Right atrium auricular region (tissue), 2 donors: ENCODE results near the gene SMTNL2. TPM values are rescaled to one million over a fixed set of nuclear protein-coding genes. Genes with fewer than 3 reads are reported as not detected.
A peak's percentile ranks its signal among the peaks of the same experiment; 100 is the strongest.

Source experiments
- DNase-seq: peaks from one replicate; pipeline ENCODE4 v3.0.0-alpha.2; 2019; ENCODE audit warnings: low spot score
- H3K27ac ChIP-seq, 2 donors: fragments of 200-600 bp; sonication (generic); 1 replicate in 1 of 2; 2 replicates in 1 of 2; pipeline ENCODE4 v1.5.1; 2016 to 2019
- H3K27me3 ChIP-seq, 2 donors: fragments of 200-600 bp; sonication (generic); one replicate each; pipeline versions ENCODE4 v1.5.1 to v1.6.0; 2017 to 2019
- H3K36me3 ChIP-seq: fragments of 200-600 bp; sonication (generic); one replicate; pipeline ENCODE4 v1.5.1; 2016
- H3K4me1 ChIP-seq, 2 donors: fragments of 200-600 bp; sonication (generic); one replicate each; pipeline versions ENCODE4 v1.5.1 to v1.6.0; 2017 to 2019
- H3K4me3 ChIP-seq, 2 donors: fragments of 200-600 bp; sonication (generic); 1 replicate in 1 of 2; 2 replicates in 1 of 2; pipeline ENCODE4 v1.5.1; 2017 to 2019; ENCODE audit warnings: mild to moderate bottlenecking in 1 of 2, moderate library complexity in 1 of 2
- H3K9me3 ChIP-seq, 2 donors: fragments of 200-600 bp; sonication (generic); one replicate each; pipeline ENCODE4 v1.5.1; 2019
- total RNA-seq, 2 donors: library from RNA; depleted of rRNA; stranded (reverse); fragments of >200 nt; gene quantifications; one replicate each; pipeline ENCODE4 v1.1.0, GENCODE V29; 2016
- TF ChIP-seq, protein P1 (sequence below), 2 donors: fragments of 200-600 bp; sonication (generic); IDR thresholded peaks; one replicate each; pipeline ENCODE4 v1.5.1; 2019; ENCODE audit warnings: antibody characterized with exemption in 2 of 2

SMTNL2 gene
- total RNA-seq, result 10 to 100 TPM; 21.1 to 41.6 TPM

DNA sequence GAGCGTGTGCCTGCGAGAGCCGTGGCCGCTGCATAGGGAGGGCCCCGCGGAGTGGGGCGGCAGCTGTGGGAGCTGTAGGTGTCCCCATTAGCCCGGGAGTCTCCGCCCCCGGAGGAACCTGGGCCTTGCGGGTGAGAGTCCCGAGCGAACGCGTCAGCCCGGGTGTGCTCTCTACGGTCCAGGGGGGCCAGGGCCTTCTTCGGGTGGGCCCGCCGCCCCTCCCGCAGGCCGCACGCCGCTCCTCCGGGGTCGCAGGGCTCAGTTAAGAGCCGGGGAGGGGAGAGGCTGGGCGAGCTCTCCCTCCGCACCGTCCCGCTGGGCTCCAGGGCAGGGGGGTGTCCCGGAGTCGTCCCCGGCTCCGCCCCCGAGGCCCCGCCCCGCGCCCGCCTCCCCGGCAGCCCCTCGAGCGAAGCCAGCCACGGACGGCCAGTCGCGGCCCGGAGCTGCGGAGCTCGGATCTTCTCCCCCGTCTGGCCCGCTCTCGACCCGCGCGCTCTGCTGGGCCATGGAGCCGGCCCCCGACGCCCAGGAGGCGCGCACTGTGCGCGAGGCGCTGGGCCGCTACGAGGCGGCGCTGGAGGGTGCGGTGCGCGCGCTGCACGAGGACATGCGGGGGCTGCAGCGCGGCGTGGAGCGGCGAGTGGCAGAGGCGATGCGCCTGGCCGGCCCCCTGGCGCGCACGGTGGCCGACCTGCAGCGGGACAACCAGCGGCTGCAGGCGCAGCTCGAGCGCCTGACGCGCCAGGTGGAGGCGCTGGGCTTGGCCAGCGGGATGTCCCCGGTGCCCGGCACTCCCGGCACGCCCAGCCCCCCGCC is at the start of gene SMTNL2:
Gene SMTNL2, plus strand, starts transcription at position 429 of the 816 bp plus-strand sequence. Its CDS starts 77 bp downstream, at position 506.
- TF ChIP-seq, protein P1, sequence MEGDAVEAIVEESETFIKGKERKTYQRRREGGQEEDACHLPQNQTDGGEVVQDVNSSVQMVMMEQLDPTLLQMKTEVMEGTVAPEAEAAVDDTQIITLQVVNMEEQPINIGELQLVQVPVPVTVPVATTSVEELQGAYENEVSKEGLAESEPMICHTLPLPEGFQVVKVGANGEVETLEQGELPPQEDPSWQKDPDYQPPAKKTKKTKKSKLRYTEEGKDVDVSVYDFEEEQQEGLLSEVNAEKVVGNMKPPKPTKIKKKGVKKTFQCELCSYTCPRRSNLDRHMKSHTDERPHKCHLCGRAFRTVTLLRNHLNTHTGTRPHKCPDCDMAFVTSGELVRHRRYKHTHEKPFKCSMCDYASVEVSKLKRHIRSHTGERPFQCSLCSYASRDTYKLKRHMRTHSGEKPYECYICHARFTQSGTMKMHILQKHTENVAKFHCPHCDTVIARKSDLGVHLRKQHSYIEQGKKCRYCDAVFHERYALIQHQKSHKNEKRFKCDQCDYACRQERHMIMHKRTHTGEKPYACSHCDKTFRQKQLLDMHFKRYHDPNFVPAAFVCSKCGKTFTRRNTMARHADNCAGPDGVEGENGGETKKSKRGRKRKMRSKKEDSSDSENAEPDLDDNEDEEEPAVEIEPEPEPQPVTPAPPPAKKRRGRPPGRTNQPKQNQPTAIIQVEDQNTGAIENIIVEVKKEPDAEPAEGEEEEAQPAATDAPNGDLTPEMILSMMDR (IDR thresholded peaks at IDR 0.05), result no peak
- peaks cover 0 to 52% of the 10 kb centered on the region in 2 donors for H3K4me1 ChIP-seq

DNA sequence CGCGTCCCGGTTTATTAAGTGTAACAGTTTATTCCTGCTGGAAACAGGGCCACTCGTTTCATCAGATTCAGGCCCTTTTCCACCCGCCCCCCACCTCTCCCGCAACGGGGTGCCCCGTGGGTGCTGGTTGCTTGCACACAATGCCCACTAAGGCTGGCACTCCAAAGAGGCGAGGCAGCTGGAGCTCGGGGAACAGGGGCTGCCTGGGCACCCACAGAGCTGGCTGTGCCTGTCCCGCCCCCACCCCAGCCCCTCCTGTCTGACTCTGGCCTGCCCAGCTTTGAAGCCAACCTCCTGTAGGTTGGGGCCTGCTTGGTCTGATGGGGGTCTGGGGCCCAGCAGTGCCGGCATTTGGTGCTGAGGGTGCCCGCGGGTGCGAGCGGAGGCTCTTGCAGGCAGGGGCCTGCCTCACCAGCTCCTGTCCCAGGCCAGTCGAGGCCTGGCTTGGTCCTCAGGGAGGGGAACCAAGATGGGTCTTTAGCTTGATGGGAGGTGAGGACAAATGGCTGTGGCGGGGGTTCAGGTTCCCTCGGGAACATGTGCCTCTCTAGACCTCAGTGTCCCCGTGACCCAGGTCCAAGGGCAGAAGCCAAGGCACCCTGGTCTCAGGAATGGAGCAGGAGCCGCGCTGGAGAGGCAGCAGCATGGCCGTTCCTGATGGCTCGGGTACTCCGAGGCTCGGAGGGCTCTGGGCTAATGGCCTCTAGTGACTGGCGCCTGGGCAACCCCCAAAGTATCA is 49.2 kb upstream of the SMTNL2 start:
- TF ChIP-seq, protein P1 (IDR thresholded peaks at IDR 0.05), result no peak
- Histone ChIP-seq H3K36me3 (peaks cover 26% of the 10 kb centered on the region), H3K27me3 (no peaks in the 10 kb centered on the region), H3K4me1 (peaks cover 0 to 85% of the 10 kb centered on the region in 2 donors), H3K4me3 (no peak overlapping the region), H3K27ac (peak overlapping the region; percentile 49 to 51), H3K9me3 (no peaks in the 10 kb centered on the region)
- DNase-seq, result no peak

More for the DNA sequence above, at the start of gene SMTNL2:
- H3K27ac ChIP-seq, result peak within 1 kb of the TSS; percentile 59 to 85
- H3K4me3 ChIP-seq, result peak within 1 kb of the TSS; percentile 49 to 64
- H3K36me3 ChIP-seq, result no peaks in the 10 kb centered on the region
- no peaks in the 10 kb centered on the region for H3K27me3 ChIP-seq
- no peaks in the 10 kb centered on the region for H3K9me3 ChIP-seq
- no peak for DNase-seq

DNA sequence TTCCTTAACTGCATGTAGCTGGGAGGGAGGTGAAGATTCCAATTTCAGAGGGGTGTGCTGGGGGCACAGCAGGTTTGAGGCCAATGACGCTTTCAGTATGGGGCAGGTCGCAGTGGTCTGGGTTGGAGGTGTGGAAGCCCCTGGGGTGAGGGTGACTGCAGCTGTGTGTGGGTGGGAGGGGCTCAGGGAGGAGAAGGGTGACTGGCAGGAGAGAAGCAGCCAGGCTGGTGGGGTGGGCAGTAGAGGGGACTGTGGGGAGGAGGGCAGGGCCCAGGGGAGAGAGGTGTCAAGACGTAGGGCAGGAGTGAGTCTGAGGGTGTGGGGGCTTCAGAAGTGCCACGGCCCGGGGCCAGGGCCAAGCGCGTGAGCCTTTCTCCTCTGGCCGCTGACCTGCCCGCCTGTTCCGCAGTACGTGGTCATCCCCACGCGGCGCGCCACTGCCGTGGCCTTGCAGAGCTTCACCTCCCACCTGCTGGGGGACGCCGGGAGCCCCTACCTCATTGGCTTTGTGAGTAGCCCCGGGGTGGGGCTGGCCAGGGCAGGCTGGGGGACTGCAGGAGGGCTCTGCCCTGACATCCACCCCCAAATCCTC is 48.6 kb upstream of the SMTNL2 start:
- peak overlapping the region in 1 of 2 donors; percentile 0 for H3K4me3 ChIP-seq
- peak overlapping the region; percentile 26 to 54 for H3K27ac ChIP-seq
- no peaks in the 10 kb centered on the region for H3K27me3 ChIP-seq
- TF ChIP-seq, protein P1 (IDR thresholded peaks at IDR 0.05), result no peak
- peaks cover 31% of the 10 kb centered on the region for H3K36me3 ChIP-seq
- DNase-seq, result no peak
- H3K9me3 ChIP-seq, result no peaks in the 10 kb centered on the region
- H3K4me1 ChIP-seq, result peaks cover 0 to 84% of the 10 kb centered on the region in 2 donors

- Histone ChIP-seq H3K27ac (peak overlapping the region; percentile 26 to 54), H3K4me1 (peaks cover 0 to 79% of the 10 kb centered on the region in 2 donors), H3K9me3 (no peaks in the 10 kb centered on the region), H3K36me3 (peaks cover 37% of the 10 kb centered on the region), H3K27me3 (no peaks in the 10 kb centered on the region), H3K4me3 (peak overlapping the region in 1 of 2 donors; percentile 0)
- no peak for DNase-seq
- TF ChIP-seq, protein P1 (IDR thresholded peaks at IDR 0.05), result no peak
Observed at GRCh38 chr17:4536259-4536741, 48.0 kb upstream of the SMTNL2 start.

GRCh38 chr17:4536742-4537411 is 47.5 kb upstream of the SMTNL2 start:
- peak; percentile 73 for DNase-seq
- H3K27ac ChIP-seq, result peak overlapping the region; percentile 54 to 56
- H3K36me3 ChIP-seq, result peaks cover 42% of the 10 kb centered on the region
- H3K9me3 ChIP-seq, result no peaks in the 10 kb centered on the region
- H3K4me1 ChIP-seq, result peaks cover 0 to 84% of the 10 kb centered on the region in 2 donors
- no peaks in the 10 kb centered on the region for H3K27me3 ChIP-seq
- peak overlapping the region in 1 of 2 donors; percentile 0 for H3K4me3 ChIP-seq
- TF ChIP-seq, protein P1 (IDR thresholded peaks at IDR 0.05), result no peak
